HepG2 (cell line): ENCODE measurements around the gene PMIS2. TPM values are rescaled to one million over a fixed set of nuclear protein-coding genes. Genes with fewer than 3 reads are reported as not detected.
"Not testable (repeated sequence)": the region's sequence is repeated elsewhere in the genome, so short reads cannot be mapped to it uniquely, and the experiment has no call there.

Experiments used
- ATAC-seq: fragments of 200-7000 bp; cut with Tn5 transposase; 3 replicates; pipeline ENCODE4 v1.9.1; 2020; ENCODE audit warnings: mild to moderate bottlenecking, moderate library complexity
- BruUV-seq: library from RNA; stranded (reverse); fragments of 400-500 nt; replicated peaks from 2 replicates; lab custom pipeline; 2021; lab: Mats Ljungman, UMichigan
- CTCF ChIA-PET: fragments of 300-600 bp; formaldehyde crosslinking; extraction: SDS; loops from one replicate; lab custom pipeline; 2021; ENCODE audit warnings: low total read pairs, inconsistent platforms, low intra/inter-chr PET ratio; lab: Yijun Ruan, JAX
- POLR2A ChIA-PET: fragments of 350-600 bp; sonication (Branson Sonifier 250); formaldehyde crosslinking; loops from one replicate; lab custom pipeline; 2020; ENCODE audit warnings: antibody characterized with exemption, inconsistent platforms; lab: Yijun Ruan, JAX
- DNase-seq: peaks from one replicate; pipeline ENCODE4 v3.0.0-alpha.2; 2015; ENCODE audit warnings: low spot score
- FAIRE-seq: peaks from 3 replicates; lab custom pipeline; 2011; peaks lifted over from hg19 to GRCh38; lab: Jason Lieb, UNC
- H2AFZ ChIP-seq: one replicate; pipeline ENCODE4 v1.6.1; 2011; ENCODE audit warnings: low read length, inconsistent platforms
- H3K27ac ChIP-seq: fragments of 300-600 bp; 3 replicates; pipeline ENCODE4 v1.8.0; 2011; ENCODE audit warnings: mixed run types, mild to moderate bottlenecking, mixed read lengths, low read length, inconsistent platforms; ENCODE audit not compliant: insufficient read depth; ENCODE audit errors: extremely low read length
- H3K27me3 ChIP-seq, 2 experiments: fragments of 200-600 bp in 1 of 2; 2 replicates in 1 of 2; 3 replicates in 1 of 2; pipeline versions ENCODE4 v1.6.0 to v1.8.0; 2011; ENCODE audit warnings: low read length in 2 of 2, mild to moderate bottlenecking in 2 of 2, moderate library complexity in 2 of 2, inconsistent platforms in 1 of 2; ENCODE audit not compliant: insufficient read depth in 2 of 2, control insufficient read depth in 1 of 2
- H3K36me3 ChIP-seq, 2 experiments: fragments of 200-600 bp in 1 of 2; replicated peaks in 1 of 2; 2 replicates in 1 of 2; 3 replicates in 1 of 2; pipeline versions ENCODE4 v1.5.1 to v1.8.0; 2011; ENCODE audit warnings: low read length in 2 of 2, inconsistent platforms in 1 of 2; ENCODE audit not compliant: insufficient read depth in 2 of 2, control insufficient read depth in 1 of 2
- H3K4me1 ChIP-seq: 2 replicates; pipeline ENCODE4 v1.5.1; 2012; ENCODE audit warnings: low read length, inconsistent platforms; ENCODE audit not compliant: insufficient read depth
- H3K4me2 ChIP-seq: 2 replicates; pipeline ENCODE4 v1.6.0; 2011; ENCODE audit warnings: low read depth, low read length, inconsistent platforms
- H3K4me3 ChIP-seq, 3 experiments: fragments of 200-600 bp in 1 of 3; sonication (generic), shearing (Covaris generic) in 1 of 3; replicated peaks in 1 of 3; 2 replicates each; pipeline ENCODE4 v1.5.1; 2011 to 2016; ENCODE audit warnings: low read length in 3 of 3, inconsistent platforms in 2 of 3, low read depth in 2 of 3, mild to moderate bottlenecking in 2 of 3, control low read depth in 1 of 3, mixed read lengths in 1 of 3; ENCODE audit not compliant: insufficient read depth in 1 of 3
- H3K79me2 ChIP-seq: one replicate; pipeline ENCODE4 v1.6.1; 2011; ENCODE audit warnings: low read length, inconsistent platforms; ENCODE audit not compliant: insufficient read depth
- H3K9ac ChIP-seq: 2 replicates; pipeline ENCODE4 v1.6.0; 2011; ENCODE audit warnings: mild to moderate bottlenecking, low read depth, low read length, inconsistent platforms; ENCODE audit not compliant: insufficient read depth
- H3K9me3 ChIP-seq: 2 replicates; pipeline ENCODE4 v1.5.1; 2012; ENCODE audit warnings: mild to moderate bottlenecking, low read length
- H4K20me1 ChIP-seq: 2 replicates; pipeline ENCODE4 v1.6.0; 2011; ENCODE audit warnings: inconsistent platforms, mild to moderate bottlenecking, low read length, moderate library complexity; ENCODE audit not compliant: insufficient read depth
- PBX2 ChIP-seq: IDR thresholded peaks from 2 replicates; pipeline ENCODE4 v1.6.1; 2016; ENCODE audit warnings: control low read depth
- ZNF12 ChIP-seq: sonication (generic); formaldehyde crosslinking; IDR thresholded peaks from 2 replicates; pipeline ENCODE4 v1.5.0; 2020; ENCODE audit warnings: missing genetic modification reagents
- ZNF761 ChIP-seq: sonication (generic); formaldehyde crosslinking; conservative IDR thresholded peaks from 2 replicates; pipeline ENCODE4 v1.4.0; 2020; ENCODE audit warnings: mild to moderate bottlenecking, missing genetic modification reagents
- WGBS: methylation state at CpG from one replicate; pipeline ENCODE4 v1.1.6; 2017; ENCODE audit warnings: low lambda C conversion rate; 5-methylcytosine and 5-hydroxymethylcytosine counted together
- in situ Hi-C: cut with HindIII; loops from 2 replicates; pipeline ENCODE4 v1.10.0; 2017; ENCODE audit warnings: low pct_unique_long_range_greater_than_20kb; ENCODE audit not compliant: extremely low pct_ligation_motif_present
- intact Hi-C: fragments of 100-400 bp; cut with micrococcal nuclease; formaldehyde crosslinking; loops from one replicate; pipeline ENCODE4 v1.10.0; 2022; ENCODE audit not compliant: unreplicated experiment
- polyA plus RNA-seq, 8 experiments: library from polyadenylated mRNA; depleted of rRNA in 3 of 8; stranded (reverse) in 7 of 8; unstranded in 1 of 8; fragments of >200 nt; fragmentation: Illumina TruSeq in 4 of 8; extraction: Trizol in 4 of 8; gene quantifications; 2 replicates each; pipeline versions ENCODE4 v1.2.1 to v1.2.3, GENCODE V29; 2011 to 2016; ENCODE audit warnings: low read depth in 4 of 8, missing spikeins in 1 of 8, mixed read lengths in 1 of 8; ENCODE audit not compliant: insufficient read depth in 1 of 8
- total RNA-seq, 5 experiments: library from RNA; depleted of rRNA; stranded (reverse); fragments of >200 nt; fragmentation: Illumina TruSeq; extraction: Trizol; gene quantifications; 2 replicates each; pipeline ENCODE4 v1.2.3, GENCODE V29; 2016; ENCODE audit warnings: low read depth in 1 of 5

Gene PMIS2
- total and polyA plus RNA-seq, 2 of the 13 experiments (the other 11 are each of a cell fraction or from before 2014, with no cell fraction given), result not detected

GRCh38 chr19:35607170-35607569 lies 21.2 kb downstream of the PMIS2 start:
- not testable (repeated sequence) for BruUV-seq, H3K27ac ChIP-seq

GRCh38 chr19:35607661-35608060 lies 21.7 kb downstream of the PMIS2 start:
- H3K27me3 ChIP-seq, result peaks cover 0 to 7% of the 10 kb centered on the region in 2 experiments; a peak in 1 of 5 replicates
- no peak overlapping the region for H3K4me3 ChIP-seq
- no peak overlapping the region for H3K4me2 ChIP-seq
- FAIRE-seq (no peak), ATAC-seq (no peak), DNase-seq (no peak)
- WGBS, result 30% methylated on average over 3 of the region's 3 CpGs
- POLR2A ChIA-PET, result no interaction called here
- no peaks in the 10 kb centered on the region for H3K79me2 ChIP-seq
- no peak overlapping the region for H2AFZ ChIP-seq
- intact Hi-C loops, result no loop called here
- CTCF ChIA-PET, result no interaction called here
- no peak overlapping the region for H3K27ac ChIP-seq
- TF ChIP-seq ZNF12, result peak; percentile 97
- no peak for TF ChIP-seq PBX2
- H3K36me3 ChIP-seq, result no peaks in the 10 kb centered on the region
- H4K20me1 ChIP-seq, result no peaks in the 10 kb centered on the region
- H3K4me1 ChIP-seq, result peaks cover 27% of the 10 kb centered on the region
- in situ Hi-C loops, result no loop called here
- no TSS peak for BruUV-seq
- H3K9me3 ChIP-seq, result peaks cover 23% of the 10 kb centered on the region
- H3K9ac ChIP-seq, result no peak overlapping the region

More at GRCh38 chr19:35607170-35607569, 21.2 kb downstream of the PMIS2 start:
- H3K79me2 ChIP-seq, CTCF ChIA-PET, in situ Hi-C loops, H2AFZ ChIP-seq, H3K4me3 ChIP-seq, FAIRE-seq, H3K4me2 ChIP-seq: not testable (repeated sequence)
- peaks cover 0 to 11% of the 10 kb centered on the region in 2 experiments; a peak in 1 of 5 replicates for H3K27me3 ChIP-seq
- peaks cover 27% of the 10 kb centered on the region for H3K4me1 ChIP-seq
- WGBS, result 91% methylated on average over 8 of the region's 8 CpGs
- H3K9me3 ChIP-seq, result peaks cover 23% of the 10 kb centered on the region
- TF ChIP-seq ZNF761 (CRISPR knock-in tag), result peak; percentile 100
- TF ChIP-seq, all 625 proteins: peak for 1; not testable (repeated sequence) for 624
- intact Hi-C loops, H3K9ac ChIP-seq, ATAC-seq, DNase-seq, H4K20me1 ChIP-seq, H3K36me3 ChIP-seq: not testable (repeated sequence)
- POLR2A ChIA-PET, result interaction anchor here (3.0 kb wide), 1 partner anchor 37 kb away, joined by 13 read pairs; no protein-coding TSS in a partner anchor
